Stimulated activated CD8-positive, alpha-beta memory T cell treated with anti-CD3 and anti-CD28 coated beads, Interleukin-12 subunit alpha, Interleukin-12 subunit beta, amount 100 ng/mL, for 1 hour (primary cell): ENCODE results near the gene AKR7A2.

ENCODE experiments used
- DNase-seq: peaks from one replicate; pipeline ENCODE4 v3.0.0-alpha.2; 2020; ENCODE audit warnings: low read depth

AKR7A2 gene

GRCh38 chr1:19325368-19325957 lies 13.5 kb upstream of the AKR7A2 start:
- no peak for DNase-seq

GRCh38 chr1:19324665-19324990 lies 12.7 kb upstream of the AKR7A2 start:
- no peak for DNase-seq

- DNase-seq: no peak
Measured at GRCh38 chr1:19323987-19324664, 12.2 kb upstream of the AKR7A2 start.

DNA sequence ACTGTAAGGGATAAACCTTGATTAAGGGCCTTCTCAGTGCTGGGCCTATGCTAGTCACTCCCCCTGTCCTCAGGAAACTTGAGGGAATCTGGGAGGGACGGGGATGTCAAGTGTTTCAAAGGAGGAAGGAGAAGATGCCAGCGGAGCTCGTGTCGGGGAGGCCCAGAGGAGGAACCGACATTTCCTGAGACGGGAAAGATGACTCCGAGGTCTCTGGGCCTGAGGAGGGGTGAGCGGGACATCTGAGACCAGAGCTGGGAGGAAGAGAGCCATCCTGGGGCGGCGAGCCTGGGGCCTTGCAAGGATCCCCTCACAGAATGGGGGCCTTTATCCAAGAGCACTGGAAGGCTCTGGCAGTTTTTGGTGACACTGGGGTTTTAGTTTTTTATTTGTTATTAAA lies 10.5 kb upstream of the AKR7A2 start:
- no peak for DNase-seq

- no peak for DNase-seq
Measured at GRCh38 chr1:19321071-19321470, 9.1 kb upstream of the AKR7A2 start.

- DNase-seq: no peak
Measured at GRCh38 chr1:19319196-19319595, 7.3 kb upstream of the AKR7A2 start.

DNA sequence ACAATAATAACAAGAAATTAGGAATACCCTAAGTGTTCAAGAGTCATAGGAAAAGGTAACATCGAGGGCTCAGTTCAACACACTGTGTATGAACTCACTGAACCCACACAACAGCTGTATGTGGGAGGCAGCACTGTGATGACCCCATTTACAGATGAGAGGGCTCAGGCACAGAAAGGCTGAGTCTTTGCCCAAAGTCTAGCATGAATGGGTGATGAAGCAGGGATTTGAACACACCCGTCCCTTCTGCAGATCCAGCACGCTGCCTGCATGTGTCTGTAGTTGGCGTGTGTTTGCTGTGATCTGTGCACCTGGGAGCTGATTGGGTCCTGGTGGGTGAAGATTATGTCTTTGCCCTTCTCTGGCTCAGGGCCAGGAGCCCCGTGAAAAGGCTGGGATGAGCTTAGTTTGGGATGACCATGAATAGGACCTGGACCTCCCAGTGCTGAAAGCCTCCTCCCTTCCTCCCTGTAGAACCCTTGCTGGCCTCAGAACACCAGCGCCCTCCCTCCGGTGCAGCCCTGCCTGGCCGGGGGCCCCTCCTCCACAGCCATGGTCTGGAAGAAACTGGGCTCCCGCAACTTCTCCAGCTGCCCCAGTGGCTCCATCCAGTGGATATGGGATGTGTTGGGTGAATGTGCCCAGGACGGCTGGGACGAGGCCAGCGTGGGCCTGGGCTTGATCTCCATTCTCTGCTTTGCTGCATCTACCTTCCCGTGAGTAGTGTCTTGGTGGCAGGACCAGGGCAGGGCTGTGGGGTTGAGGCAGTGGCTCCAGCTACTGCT lies 5.4 kb upstream of the AKR7A2 start:
- DNase-seq: no peak

DNA sequence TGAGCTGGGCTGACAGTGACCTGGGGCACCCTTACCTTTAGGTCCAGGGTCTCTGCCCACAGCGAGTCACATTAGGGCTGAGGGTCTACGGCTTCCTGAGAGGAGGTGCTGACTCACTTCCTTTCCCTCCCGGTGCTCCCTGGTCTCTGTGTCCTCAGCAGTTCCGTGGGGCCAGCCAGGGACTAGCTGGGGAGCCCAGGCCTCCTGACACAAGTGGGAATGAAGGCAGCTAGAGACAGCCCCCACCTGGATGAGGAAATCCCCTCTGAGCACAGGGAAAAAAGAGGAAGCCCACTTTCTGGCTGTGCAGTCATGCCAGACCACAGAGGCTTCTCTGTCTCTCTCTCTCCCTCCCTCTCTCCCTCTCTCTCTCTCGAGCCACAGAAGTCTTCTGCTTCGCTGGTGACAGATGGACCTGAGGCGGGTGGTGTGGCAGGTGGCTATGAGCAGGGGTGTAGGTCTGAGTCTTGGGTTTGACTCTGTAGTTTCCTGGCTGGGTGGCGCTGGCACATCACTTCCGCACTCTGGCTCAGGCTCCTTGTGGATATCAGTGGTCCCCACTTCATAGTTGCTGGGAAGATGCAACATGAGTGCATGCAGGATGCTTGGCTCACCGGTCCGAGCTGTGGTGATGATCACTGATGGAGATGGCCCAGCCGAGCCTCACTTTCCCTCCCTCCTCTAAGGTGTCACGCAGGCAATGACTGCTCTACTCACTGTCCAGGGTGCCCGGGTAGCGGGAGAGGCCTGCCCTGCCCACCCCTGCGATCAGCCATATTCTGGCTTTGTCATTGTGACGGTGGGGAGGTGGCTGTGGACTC lies 3.6 kb upstream of the AKR7A2 start:
- DNase-seq: no peak

DNA sequence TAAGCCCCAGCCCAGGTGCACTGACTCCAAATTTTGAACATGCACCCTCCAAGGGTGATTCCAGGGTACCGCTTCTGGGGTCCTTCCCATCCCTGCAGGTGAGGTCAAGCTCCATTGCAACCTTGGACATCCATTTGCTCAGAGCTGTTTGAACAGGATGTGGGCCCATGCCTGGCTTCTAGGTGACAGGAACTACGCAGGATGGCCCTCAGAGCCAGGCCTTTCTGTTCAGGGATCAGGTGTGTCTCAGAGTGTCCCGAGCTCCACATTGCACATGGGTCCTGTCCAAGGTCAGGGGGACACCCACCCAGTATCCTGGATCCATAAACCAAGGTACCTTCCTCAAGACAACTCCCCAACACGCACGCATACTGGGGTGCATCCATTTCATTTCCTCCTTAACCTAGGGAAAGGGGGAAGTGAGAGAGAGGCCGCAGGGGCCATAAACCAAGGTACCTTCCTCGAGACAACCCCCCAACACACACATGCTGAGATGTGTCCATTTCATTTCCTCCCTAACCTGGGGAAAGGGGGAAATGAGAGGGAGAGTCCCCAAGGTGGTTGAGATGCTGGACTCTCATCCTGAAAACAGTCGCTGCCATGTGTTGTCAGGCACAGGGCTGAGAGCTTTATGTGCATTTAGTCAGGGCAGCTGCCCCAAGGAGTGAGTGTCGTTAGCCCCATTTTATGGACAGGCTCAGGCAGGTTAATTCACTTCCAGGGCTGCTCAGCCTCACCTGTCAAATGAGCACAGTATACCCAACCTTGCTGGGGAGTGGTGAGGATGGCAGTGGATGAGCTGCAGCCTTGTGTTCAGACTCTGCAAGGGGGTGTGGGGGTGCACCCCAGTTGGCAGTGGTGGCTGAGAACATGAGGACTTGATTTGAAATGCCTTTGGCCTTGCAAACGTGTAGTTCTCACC lies 2.3 kb upstream of the AKR7A2 start:
- DNase-seq: no peak

DNA sequence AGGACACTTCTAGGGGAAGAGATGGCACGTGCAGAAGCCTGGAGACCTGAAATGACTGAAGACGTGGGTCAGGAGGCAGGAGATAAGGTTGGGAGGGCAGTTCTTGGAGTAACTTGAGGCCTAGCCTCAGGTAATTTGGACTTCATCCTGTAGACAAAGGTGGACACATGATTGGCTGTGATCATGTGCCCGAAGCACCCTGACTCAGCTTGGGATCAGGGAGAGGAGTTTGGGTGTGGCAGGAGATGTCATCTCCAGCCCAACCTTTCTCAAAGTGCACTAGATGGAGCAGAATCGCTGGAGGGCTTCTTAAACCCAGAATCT lies 1.7 kb upstream of the AKR7A2 start:
- no peak for DNase-seq

DNA sequence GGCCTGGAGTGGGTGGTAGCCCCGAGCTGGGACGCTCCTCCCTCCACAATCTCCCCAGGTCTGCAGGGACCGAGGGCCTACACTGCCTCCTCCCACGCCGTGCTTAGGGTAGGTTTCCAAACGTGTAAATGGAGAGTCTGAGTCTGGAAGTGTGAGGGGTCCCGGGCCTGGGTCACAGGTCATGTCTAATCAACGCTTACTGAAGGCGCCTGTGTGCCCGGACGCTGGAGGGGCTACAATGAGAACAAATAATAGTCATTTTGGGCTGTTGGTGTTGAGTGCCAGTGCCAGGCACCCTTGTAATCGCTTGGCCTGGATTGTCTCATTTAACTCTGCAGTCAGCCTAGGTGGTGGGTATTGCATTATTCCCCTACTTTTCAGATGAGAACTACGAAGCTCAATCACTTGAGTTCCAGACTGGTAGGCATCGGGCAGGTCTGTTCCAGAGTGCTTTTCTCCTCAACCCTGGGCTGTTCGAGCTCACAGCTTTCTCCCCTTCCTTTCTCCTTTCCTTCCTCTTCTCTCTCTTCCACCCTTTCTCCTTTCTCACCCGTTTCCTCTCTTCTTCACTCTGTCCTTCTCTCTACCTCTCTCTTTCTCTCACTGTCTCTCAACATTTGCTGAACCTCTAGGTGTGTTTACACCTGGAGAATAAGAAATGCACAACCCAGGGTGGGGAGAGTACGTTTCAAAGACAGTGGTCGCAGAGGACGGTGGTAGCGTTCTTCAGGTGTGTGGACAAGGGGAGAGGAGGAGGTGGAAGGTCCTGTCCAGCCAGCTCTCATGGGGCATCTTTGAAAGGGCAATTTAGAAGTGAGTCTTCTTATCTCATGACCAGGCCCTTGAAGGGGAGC lies 1.1 kb upstream of the AKR7A2 start:
- no peak for DNase-seq

- DNase-seq: no peak
Measured at GRCh38 chr1:19311503-19311930, 427 bp downstream of the AKR7A2 start.

GRCh38 chr1:19310720-19311502 lies 1.0 kb downstream of the AKR7A2 start:
- DNase-seq: no peak

GRCh38 chr1:19310061-19310460 lies 1.9 kb downstream of the AKR7A2 start:
- no peak for DNase-seq

- DNase-seq: no peak
Measured at GRCh38 chr1:19309123-19309813, 2.7 kb downstream of the AKR7A2 start.

DNA sequence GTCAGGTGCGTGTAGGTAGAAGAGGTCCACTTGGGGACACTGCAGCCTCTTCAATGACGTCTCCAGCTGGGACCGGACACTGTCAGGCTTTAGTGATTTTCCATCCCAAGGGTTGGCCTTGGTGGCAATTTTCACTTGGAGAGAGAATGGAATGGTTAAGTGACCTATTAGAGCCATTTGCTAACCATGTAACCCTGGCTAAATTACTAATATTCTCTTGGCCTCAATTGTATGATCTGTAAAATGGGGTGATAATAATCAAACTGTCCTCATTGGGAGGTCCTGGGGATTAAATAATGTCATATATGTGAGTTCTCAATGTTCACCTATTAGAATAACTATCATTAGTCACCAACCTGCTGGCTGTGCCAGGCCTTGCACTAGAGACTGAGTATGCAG lies 3.4 kb downstream of the AKR7A2 start:
- DNase-seq: no peak

- DNase-seq: no peak
Measured at GRCh38 chr1:19307794-19308508, 4.0 kb downstream of the AKR7A2 start.

DNA sequence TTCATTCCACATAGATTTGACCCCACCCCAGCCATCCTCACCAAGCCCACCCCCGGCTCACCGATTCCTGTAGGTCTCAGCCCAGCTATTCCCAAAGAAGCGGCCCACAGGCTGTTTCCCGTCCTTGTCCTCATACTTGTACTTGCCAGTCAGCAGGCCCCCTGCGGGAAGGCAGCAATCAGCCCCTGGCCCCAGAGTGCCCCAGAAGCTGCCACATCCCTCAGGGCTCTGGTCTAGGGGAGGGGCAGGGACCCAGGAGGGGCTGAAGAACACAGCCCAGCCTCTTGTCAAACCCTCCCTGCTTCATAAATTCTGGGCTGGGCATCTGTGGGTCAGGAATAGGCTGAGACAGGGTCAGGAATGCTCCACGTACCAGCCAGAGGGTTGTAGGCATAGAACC lies 5.0 kb downstream of the AKR7A2 start:
- DNase-seq: no peak

DNA sequence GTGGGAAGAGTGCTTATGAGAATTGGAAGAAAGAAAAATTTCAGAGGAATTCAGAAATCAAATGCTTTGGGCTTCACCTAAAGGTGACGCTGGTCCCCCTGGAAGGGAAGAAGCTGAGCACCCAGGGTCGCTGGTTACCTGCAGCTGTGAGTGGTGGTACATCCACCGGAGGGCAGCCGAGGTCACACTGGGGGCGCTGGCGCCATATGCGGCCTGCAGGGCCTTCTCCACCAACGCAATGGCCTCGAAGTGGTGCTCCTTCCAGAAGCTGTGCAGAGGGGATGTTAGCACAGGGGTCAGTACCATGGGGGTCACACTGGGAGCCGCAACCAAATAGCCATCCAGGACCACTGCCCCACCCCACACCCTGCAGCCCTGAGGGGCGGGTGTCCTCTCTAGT lies 6.1 kb downstream of the AKR7A2 start:
- DNase-seq: no peak
